ENCODE measurements around the gene CYSLTR1. TPM values are rescaled to one million over a fixed set of nuclear protein-coding genes. Genes with fewer than 3 reads are reported as not detected.
"Not testable (repeated sequence)": the region's sequence is repeated elsewhere in the genome, so short reads cannot be mapped to it uniquely, and the experiment has no call there.

Gene CYSLTR1
- total and polyA plus RNA-seq, 9 donors: 0.18 to 3.9 (median 0.48) TPM

DNA sequence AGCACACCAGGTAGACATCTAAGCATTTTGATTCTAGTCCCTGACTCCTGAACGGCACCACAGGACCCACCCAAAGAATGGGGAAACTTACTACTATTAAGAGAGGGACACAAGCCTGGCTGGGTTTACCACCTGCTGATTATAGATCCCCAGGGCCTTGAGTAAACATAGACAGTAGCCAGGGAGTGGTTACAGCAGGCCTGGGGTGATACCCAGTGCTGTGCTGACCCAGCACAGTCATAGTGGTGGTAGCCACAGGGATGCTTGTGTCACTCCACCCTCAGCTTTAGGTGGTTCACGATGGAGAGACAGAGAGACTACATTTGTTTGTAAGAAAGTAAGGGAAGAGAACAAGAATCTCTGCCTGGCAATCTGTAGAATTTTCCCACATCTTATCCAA is 11.7 kb downstream of the CYSLTR1 start:
- H3K9me3 ChIP-seq: no peaks in the 10 kb centered on the region
- WGBS, 3 donors: 46 to 70% (median 53%) methylated on average over 2 of the region's 2 CpGs
- no peak overlapping the region for H3K4me3 ChIP-seq
- TF ChIP-seq, protein P1, sequence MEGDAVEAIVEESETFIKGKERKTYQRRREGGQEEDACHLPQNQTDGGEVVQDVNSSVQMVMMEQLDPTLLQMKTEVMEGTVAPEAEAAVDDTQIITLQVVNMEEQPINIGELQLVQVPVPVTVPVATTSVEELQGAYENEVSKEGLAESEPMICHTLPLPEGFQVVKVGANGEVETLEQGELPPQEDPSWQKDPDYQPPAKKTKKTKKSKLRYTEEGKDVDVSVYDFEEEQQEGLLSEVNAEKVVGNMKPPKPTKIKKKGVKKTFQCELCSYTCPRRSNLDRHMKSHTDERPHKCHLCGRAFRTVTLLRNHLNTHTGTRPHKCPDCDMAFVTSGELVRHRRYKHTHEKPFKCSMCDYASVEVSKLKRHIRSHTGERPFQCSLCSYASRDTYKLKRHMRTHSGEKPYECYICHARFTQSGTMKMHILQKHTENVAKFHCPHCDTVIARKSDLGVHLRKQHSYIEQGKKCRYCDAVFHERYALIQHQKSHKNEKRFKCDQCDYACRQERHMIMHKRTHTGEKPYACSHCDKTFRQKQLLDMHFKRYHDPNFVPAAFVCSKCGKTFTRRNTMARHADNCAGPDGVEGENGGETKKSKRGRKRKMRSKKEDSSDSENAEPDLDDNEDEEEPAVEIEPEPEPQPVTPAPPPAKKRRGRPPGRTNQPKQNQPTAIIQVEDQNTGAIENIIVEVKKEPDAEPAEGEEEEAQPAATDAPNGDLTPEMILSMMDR (IDR thresholded peaks at IDR 0.05): no peak
- no peak for TF ChIP-seq POLR2A (IDR thresholded peaks at IDR 0.05)
- no peak for DNase-seq
- H3K27ac ChIP-seq: no peak overlapping the region
- no peaks in the 10 kb centered on the region for H3K4me1 ChIP-seq (ENCODE audit: insufficient read depth)
- H3K27me3 ChIP-seq: no peaks in the 10 kb centered on the region
- intact Hi-C loops (cut with DNase I): no loop called here
- H3K36me3 ChIP-seq: no peaks in the 10 kb centered on the region

DNA sequence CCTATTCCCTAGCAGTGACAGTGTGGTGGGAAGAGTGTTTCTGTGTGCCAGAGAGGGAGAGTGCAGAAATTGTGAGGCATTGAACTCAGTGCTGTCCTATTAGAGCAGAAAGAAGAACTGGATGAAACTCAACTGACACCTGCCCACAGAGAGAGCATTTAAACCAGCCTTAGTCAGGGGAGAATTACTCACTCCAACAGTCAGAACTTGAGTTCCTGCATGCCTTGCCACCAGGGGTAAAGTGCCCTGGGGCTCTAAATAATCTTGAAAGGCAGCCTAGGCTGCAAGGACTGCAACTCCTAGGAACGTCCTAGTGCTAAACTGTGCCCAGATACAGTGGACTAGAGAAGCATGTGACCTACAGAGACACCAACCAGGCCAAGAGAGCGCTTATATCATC is 12.8 kb downstream of the CYSLTR1 start:
- no peaks in the 10 kb centered on the region for H3K27me3 ChIP-seq
- intact Hi-C loops (cut with DNase I): no loop called here
- H3K36me3 ChIP-seq: no peaks in the 10 kb centered on the region
- H3K27ac ChIP-seq: no peak overlapping the region
- WGBS, 3 donors: 29 to 32% (median 31%) methylated on average over 2 of the region's 2 CpGs
- H3K9me3 ChIP-seq: no peaks in the 10 kb centered on the region
- no peak overlapping the region for H3K4me3 ChIP-seq
- H3K4me1 ChIP-seq (ENCODE audit: insufficient read depth): no peaks in the 10 kb centered on the region
- no peak for TF ChIP-seq POLR2A (IDR thresholded peaks at IDR 0.05)
- DNase-seq: no peak

DNA sequence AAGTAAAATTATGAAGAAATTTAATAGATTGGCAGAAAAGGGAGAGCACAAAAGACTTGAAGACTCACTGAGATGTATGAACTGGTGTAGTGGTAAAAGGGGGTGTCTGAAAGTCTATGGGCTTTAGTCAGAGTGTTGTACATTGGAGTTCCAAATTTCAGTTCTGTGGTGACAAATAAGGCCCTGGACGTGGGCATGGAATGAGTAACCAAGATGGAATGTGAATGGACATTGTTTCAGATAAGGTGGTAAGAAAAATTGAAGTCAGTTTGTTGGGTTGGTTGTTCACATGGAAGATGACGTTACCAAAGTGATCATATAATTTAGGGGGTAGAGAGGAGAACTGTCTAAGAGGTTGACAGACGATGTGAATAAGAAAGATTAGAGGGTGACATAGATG is 13.9 kb downstream of the CYSLTR1 start:
- Histone ChIP-seq H3K9me3 (no peaks in the 10 kb centered on the region), H3K4me1 (ENCODE audit: insufficient read depth) (no peaks in the 10 kb centered on the region), H3K27ac (no peak overlapping the region), H3K4me3 (no peak overlapping the region), H3K36me3 (no peaks in the 10 kb centered on the region), H3K27me3 (no peaks in the 10 kb centered on the region)
- 27 to 44% (median 36%) methylated on average over 3 of the region's 3 CpGs for WGBS, 3 donors
- TF ChIP-seq POLR2A (IDR thresholded peaks at IDR 0.05) (no peak), EP300 (IDR thresholded peaks at IDR 0.05) (no peak)
- TF ChIP-seq, protein P1 (IDR thresholded peaks at IDR 0.05): no peak
- intact Hi-C loops (cut with DNase I): no loop called here
- DNase-seq: no peak

DNA sequence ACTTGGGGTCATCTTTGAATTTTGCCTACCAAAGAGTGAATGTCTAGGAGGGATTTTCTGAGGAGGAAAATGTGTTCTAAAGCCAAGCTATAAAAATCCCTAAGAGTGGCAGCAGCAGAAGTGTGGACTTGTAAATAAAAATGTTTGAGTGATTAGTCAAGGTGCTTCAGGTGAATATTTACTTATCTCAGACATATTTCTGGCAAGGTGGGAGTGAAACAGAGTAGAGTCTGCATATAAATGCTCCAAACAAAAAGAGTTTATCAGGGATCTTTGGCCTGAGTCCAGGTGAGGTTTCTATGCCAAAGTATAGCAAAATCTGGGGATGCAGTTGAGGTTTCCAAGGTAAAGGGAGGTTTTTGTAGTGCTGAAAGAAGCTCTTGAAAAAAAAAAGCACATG is 19.7 kb downstream of the CYSLTR1 start:
- Histone ChIP-seq H3K4me1 (ENCODE audit: insufficient read depth) (no peaks in the 10 kb centered on the region), H3K27me3 (no peaks in the 10 kb centered on the region), H3K4me3 (no peak overlapping the region), H3K36me3 (no peaks in the 10 kb centered on the region), H3K27ac (no peak overlapping the region), H3K9me3 (no peaks in the 10 kb centered on the region)
- DNase-seq: no peak
- intact Hi-C loops (cut with DNase I): no loop called here
- TF ChIP-seq POLR2A (IDR thresholded peaks at IDR 0.05) (no peak), EP300 (IDR thresholded peaks at IDR 0.05) (no peak)

DNA sequence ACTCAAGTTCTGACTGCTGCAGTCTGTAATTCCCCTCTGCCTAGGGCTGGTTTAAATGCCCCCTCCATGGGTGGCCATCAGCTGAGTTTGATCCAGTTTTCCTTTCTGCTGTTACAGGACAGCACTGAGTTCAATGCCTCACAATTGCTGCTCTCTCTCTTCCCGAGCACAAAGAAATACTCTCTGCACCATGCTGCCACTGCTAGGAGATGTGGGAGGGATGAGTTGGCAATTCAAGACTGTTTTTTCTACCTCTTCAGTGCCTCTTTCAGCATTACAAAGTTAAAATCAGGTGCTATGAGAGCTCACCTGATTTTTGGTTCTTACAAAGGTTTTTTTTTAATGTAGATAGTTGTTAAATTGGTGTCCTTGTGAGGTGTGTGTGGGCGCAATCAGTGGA is 24.3 kb downstream of the CYSLTR1 start:
- H3K4me1 ChIP-seq (ENCODE audit: insufficient read depth): no peaks in the 10 kb centered on the region
- intact Hi-C loops (cut with DNase I): no loop called here
- WGBS, 3 donors: 76 to 81% (median 80%) methylated on average over 2 of the region's 2 CpGs
- H3K4me3 ChIP-seq: no peak overlapping the region
- DNase-seq: no peak
- no peaks in the 10 kb centered on the region for H3K9me3 ChIP-seq
- H3K27ac ChIP-seq: no peak overlapping the region
- TF ChIP-seq, protein P1 (IDR thresholded peaks at IDR 0.05): no peak
- TF ChIP-seq POLR2A (IDR thresholded peaks at IDR 0.05) (no peak), EP300 (IDR thresholded peaks at IDR 0.05) (no peak)
- no peaks in the 10 kb centered on the region for H3K27me3 ChIP-seq
- H3K36me3 ChIP-seq: no peaks in the 10 kb centered on the region

DNA sequence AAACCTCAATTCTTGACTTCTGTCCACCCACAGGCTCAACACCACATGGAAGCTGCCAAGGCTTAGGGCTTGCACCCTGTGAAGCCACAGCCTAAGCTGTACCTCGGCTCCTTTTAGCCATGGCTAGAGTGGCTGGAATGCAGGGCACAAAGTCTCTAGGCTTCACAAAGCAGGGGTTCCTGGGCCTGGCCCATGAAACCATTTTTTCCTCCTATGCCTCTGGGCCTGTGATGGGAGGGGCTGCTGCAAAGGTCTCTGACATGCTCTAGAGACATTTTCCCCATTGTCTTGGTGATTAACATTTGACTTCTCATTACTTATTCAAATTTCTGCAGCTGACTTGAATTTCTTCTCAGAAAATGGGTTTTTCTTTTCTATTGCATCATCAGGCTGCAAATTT is 26.5 kb downstream of the CYSLTR1 start:
- H3K36me3 ChIP-seq; H3K27me3 ChIP-seq; DNase-seq; intact Hi-C loops (cut with DNase I); H3K4me1 ChIP-seq (ENCODE audit: insufficient read depth); H3K27ac ChIP-seq; H3K9me3 ChIP-seq; H3K4me3 ChIP-seq: not testable (repeated sequence)
- 55 to 63% (median 59%) methylated on average over 1 of the region's 1 CpG for WGBS, 3 donors
